Adrenal gland (tissue), 5 donors: ENCODE measurements around the gene HAUS1.

Experiments used
- CTCF ChIP-seq, 6 experiments: fragments of 450-650 bp in 4 of 6; fragments of 200-600 bp in 2 of 6; sonication (generic) in 1 of 6; IDR thresholded peaks; 1 replicate in 5 of 6; 2 replicates in 1 of 6; pipeline versions ENCODE4 v1.5.1 to v1.8.0; 2016 to 2021; ENCODE audit warnings: antibody characterized with exemption in 6 of 6, mild to moderate bottlenecking in 2 of 6, moderate library complexity in 1 of 6
- POLR2A ChIP-seq, 2 donors: fragments of 450-650 bp; IDR thresholded peaks; one replicate each; pipeline ENCODE4 v1.6.1; 2017; ENCODE audit warnings: antibody characterized with exemption in 2 of 2, mild to moderate bottlenecking in 2 of 2, moderate library complexity in 1 of 2
- donor health status: DM: no; HTN: no; CAD: no.

DNA sequence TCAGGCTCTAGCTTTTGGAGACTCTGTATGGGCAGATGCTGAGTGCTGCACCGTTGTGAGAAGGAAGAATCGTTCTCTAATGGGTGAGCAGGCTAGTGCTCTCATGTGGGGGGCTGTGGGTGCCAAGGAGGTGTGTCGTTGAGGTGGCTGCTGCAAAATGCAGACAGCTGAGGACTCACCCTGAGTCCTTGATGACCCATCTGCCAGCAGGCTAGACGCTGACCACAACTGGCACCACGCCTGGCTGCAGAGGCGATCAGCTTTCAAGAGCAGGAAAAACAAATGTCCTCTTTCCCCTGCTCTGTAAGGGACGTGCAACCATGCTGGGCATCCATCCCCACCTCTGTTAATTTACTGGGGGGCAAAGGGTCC lies 48.2 kb downstream of the HAUS1 start:
- TF ChIP-seq POLR2A (IDR thresholded peaks at IDR 0.05) (no peak), CTCF (IDR thresholded peaks at IDR 0.05) (no peak)
